ENCODE measurements around the gene YES1.

Gene YES1

GRCh38 chr18:725646-726045 is 86.4 kb downstream of the YES1 start:
- DNase-seq (ENCODE audit: low spot score) = no peak

- no peak for DNase-seq (ENCODE audit: low spot score)
Observed at GRCh38 chr18:723541-724080, 88.4 kb downstream of the YES1 start.

- DNase-seq (ENCODE audit: low spot score) = no peak
Observed at GRCh38 chr18:717003-717402, 95.0 kb downstream of the YES1 start.

- DNase-seq (ENCODE audit: low spot score) = no peak
Observed at GRCh38 chr18:715626-716025, 96.4 kb downstream of the YES1 start.

DNA sequence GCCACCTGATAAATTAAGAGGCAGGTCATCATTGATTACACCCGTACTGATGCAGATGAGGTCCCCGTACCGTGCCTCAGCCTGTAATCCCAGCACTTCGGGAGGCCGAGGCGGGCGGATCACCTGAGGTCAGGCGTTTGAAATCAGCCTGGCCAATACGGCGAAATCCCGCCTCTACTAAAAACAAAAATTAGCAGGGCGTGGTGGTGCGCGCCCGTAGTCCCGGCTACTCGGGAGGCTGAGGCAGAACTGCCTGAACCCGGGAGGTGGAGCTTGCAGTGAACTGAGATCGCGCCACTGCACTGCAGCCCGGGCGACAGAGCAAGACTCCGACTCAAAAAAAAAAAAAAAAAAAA is 98.9 kb downstream of the YES1 start:
- no peak for DNase-seq (ENCODE audit: low spot score)

DNA sequence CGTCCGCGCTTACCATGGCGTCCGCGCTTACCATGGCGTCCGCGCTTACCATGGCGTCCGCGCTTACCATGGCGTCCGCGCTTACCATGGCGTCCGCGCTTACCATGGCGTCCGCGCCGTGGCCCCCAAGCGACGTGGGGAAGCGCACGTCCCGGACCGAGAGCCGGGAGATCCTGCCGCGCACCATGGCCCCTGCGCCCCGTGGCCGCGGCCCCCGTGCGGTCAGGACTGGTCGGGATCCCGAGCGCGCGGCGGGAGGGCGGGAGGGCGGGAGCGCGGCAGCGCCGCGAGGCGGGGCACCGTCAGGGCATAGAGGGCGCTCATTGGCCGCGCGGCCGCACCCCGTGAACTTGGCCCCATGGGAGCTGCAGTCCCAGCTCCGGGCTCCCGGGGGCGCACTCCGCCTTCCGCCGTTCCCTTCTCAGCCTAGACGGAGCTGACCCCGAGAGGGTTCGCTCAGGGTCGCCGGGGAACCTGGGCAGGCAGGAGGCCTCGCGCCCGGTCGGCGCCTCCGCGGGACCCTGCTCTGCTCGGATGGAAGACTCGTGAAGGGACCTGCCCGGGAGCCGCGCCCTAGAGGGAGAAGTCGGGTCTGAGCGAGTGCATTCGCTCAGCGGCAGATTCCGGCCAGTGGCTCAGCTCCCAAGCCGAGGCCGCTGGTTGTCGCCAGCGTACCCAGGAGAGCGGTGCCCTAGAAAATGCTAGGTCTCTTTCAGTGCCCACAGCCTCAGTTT is 99.5 kb downstream of the YES1 start, which contains the start of gene ENOSF1:
Gene ENOSF1 (minus strand): TSS at position 230 of the 734 bp plus-strand sequence. CDS start 43 bp downstream, at position 187.
- DNase-seq (ENCODE audit: low spot score) = peak; percentile 93

GRCh38 chr18:711657-712400 is 100.2 kb downstream of the YES1 start:
- peak; percentile 56 for DNase-seq (ENCODE audit: low spot score)

DNA sequence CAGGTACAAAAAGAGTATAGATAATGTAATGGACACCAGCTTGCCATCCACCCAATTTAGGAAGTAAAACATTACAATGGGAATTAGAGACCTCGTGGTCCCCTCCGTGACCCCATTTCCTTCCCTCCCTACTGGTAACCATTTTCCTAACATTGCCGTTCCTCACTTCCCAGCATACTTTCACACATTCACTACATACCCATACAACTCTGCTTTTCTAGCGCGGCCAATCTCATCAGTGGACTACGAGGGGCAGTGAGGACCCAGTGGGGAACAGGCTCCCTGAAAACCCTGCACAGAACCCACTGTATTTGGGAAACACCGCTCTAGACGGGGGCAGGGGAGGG is 100.8 kb downstream of the YES1 start:
- no peak for DNase-seq (ENCODE audit: low spot score)

DNA sequence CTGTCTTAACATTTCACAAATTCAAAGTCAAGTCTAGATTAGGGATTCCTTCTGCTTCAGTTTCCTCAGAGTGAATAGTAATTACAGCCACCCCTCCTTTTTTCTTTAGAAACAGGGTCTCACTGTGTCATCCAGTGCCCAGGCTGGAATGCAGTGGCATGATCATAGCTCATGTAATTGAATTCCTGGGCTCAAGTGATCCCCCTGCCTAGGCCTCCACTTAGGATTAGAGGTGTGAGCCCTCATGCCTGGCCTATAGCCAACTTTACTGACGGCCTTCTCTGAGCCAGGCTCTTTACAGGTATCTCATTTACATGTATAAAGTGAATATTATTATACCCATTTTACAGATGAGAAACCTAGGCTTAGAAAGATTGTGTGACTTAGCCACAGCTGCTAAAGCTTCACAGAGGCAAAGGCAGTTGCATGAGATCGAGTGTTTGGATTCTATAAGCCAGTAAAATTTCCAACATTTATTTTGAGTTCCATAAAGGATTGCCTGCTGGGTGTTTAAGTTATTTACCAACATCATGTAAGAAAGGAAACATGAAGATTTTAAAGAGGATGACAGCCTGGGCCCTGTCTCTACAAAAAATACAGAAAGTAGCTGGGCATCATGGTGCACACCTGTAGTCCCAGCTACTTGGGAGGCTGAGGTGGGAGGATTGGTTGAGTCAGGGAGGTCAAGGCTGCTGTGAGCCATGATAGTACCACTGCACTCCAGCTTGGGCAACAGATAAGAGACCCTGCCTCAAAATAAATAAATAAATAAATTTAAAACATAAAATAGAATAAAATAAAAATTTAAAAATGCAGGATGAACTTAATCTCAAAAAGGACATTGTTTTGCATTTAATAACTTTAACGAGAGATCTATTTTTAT is 101.4 kb downstream of the YES1 start:
- DNase-seq (ENCODE audit: low spot score) = no peak

GRCh38 chr18:709771-710170 is 102.3 kb downstream of the YES1 start:
- DNase-seq (ENCODE audit: low spot score) = no peak

- DNase-seq (ENCODE audit: low spot score) = no peak
Observed at GRCh38 chr18:708096-708495, 103.9 kb downstream of the YES1 start.

- DNase-seq (ENCODE audit: low spot score) = no peak
Observed at GRCh38 chr18:706405-706804, 105.6 kb downstream of the YES1 start.

DNA sequence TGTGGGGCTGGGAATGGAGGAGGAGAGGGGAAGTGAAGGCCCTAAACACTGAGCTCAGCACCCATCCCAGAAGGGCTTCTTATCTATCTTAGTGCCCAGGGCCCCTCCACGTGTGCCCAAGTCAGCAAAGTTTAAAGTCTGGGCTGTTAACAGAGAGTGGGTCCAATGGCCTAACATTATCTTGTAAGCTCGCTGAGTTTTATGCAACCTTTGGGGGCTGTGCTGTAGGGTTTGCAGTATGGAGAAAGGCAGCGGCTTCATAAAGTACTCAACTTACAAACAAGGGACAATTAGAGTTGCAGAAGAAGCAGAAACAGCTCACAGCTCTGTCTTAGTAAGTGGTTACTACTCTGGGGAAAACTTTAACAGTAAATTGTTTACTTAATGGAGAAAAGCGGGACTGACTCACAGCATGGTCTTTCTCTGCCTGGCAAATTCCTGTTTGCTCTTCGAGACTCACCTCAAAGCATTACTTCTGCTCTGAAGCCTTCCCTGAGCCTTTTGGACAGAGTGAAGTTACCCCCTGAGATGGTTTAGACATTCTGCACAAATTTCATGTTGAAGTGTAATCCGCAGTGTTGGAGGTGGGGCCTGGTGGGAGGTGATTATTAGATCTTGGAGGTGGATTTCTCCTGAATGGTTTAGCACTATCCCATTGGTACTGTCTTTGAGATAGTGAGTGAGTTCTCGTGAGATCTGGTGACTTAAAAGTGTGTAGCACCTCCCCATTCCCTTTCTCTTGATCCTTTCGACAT is 108.7 kb downstream of the YES1 start:
- peak; percentile 19 for DNase-seq (ENCODE audit: low spot score)

GRCh38 chr18:697800-698199 is 114.2 kb downstream of the YES1 start:
- DNase-seq (ENCODE audit: low spot score) = peak; percentile 34

DNA sequence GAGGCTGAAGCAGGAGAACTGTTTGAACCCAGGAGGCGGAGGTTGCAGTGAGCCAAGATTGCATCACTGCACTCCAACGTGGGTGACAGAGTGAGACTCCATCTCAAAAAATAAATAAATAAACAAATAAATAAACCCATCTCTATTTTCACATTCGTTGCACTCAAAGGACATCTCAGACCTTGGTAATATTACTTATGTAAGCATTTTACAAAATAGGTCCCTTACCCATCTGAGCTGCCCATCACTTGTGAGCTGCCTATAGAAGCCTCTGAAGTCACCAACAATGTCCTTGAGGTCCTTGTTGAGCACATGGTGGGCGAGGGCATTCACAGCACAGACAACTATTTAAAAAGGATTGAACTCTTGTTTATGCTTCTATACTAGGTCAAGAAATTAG is 115.0 kb downstream of the YES1 start:
- DNase-seq (ENCODE audit: low spot score) = peak; percentile 1

GRCh38 chr18:693466-694187 is 118.4 kb downstream of the YES1 start:
- no peak for DNase-seq (ENCODE audit: low spot score)

DNA sequence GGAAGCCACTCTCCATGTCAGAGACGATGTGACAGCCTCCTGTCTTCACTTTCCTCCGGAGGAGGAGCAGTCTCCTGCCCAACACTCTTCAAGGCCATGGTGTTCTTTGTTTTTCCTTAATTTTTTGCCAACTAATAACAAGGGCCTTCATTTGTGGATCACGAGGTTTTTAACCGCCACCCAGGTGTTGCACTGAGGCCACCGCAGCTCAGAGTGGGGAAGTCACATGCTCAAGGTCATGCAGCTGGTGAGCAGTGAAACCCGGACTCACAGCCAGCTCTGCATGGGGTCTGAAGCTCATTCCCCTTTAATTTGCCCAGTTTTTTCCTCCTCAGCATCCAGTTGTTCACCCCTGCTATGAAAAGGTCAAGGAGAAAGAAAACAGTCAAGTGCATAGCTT is 119.2 kb downstream of the YES1 start:
- DNase-seq (ENCODE audit: low spot score) = no peak

DNA sequence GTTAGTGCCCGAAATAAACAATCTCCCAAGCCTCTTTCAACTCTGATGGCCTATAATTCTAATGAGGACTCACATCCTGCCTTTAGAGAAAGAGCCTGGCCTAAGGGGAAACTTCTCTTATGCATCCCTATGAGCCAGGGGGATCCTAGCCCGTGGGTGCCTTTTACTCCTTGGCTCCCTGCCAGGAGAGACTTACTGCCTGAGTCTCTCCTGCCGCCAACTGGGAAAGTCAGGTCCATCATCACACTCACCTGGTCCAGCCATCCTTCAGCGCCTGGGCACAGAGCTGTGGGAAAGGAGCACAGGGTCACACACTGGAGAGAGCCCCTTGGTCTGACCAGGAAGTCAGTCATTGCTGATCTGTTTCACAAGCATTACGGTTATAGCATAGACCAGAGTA is 123.7 kb downstream of the YES1 start:
- DNase-seq (ENCODE audit: low spot score) = no peak

DNA sequence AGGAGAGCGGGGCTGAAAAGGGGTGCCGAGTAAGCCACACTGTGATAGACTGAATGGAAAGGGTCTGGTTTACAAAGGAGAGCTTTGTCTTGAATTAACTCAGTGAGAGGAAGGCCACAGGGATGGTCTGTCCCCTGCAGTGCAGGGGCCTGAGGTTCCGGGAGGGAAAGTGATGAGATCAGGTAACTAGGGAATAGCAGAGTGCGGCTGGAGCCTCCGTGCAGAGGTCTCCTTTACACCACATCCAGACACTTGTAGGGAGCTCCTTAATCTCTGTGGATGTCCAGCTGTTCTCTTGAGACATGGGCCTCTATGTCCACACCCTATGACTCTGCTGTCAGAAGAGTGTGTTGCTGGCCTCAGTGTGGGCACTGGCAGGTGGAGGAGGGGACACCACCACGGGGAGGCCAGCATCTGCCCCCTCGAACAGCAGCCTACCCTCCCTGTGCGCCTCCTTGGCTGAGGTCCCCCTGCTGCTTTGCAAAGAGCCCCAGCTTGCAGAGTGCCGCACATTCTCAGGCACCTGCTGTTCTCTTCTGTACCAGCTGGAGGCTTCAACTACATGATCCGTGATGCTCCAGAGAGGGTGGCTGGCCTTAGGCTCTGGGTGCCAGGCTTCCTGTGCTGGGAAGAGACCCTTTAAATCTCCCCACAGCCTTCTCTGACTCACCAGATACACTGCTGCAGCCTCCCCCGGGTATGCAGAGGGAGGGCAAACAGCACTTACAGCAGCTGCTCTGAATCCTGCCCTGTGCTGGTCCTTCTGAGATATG is 125.5 kb downstream of the YES1 start:
- DNase-seq (ENCODE audit: low spot score) = peak; percentile 62

- DNase-seq (ENCODE audit: low spot score) = no peak
Observed at GRCh38 chr18:685438-685837, 126.6 kb downstream of the YES1 start.
